HG02885 (cell line): ENCODE data around the gene IL1RAPL1.

Source experiments
- ATAC-seq: cut with Tn5 transposase; IDR thresholded peaks from one replicate; pipeline ENCODE4 v1.9.1; 2021; ENCODE audit warnings: mild to moderate bottlenecking; ENCODE audit not compliant: unreplicated experiment, poor library complexity

The IL1RAPL1 gene

GRCh38 chrX:28920153-28920943 is 333.1 kb downstream of the IL1RAPL1 start:
- ATAC-seq: no peak

GRCh38 chrX:28922106-28922505 is 334.9 kb downstream of the IL1RAPL1 start:
- ATAC-seq: no peak

GRCh38 chrX:28946846-28947245 is 359.6 kb downstream of the IL1RAPL1 start:
- ATAC-seq: no peak

GRCh38 chrX:28960063-28960462 is 372.8 kb downstream of the IL1RAPL1 start:
- ATAC-seq: no peak

- ATAC-seq: no peak
Measured at GRCh38 chrX:28966331-28966730, 379.1 kb downstream of the IL1RAPL1 start.

GRCh38 chrX:28969126-28969525 is 381.9 kb downstream of the IL1RAPL1 start:
- no peak for ATAC-seq

GRCh38 chrX:28979877-28980276 is 392.6 kb downstream of the IL1RAPL1 start:
- no peak for ATAC-seq

- peak; percentile 73 for ATAC-seq
Measured at GRCh38 chrX:28981952-28982351, 394.7 kb downstream of the IL1RAPL1 start.

GRCh38 chrX:28988246-28988645 is 401.0 kb downstream of the IL1RAPL1 start:
- no peak for ATAC-seq

- ATAC-seq: no peak
Measured at GRCh38 chrX:28997706-28998463, 410.6 kb downstream of the IL1RAPL1 start.

- no peak for ATAC-seq
Measured at GRCh38 chrX:28998609-28999135, 411.4 kb downstream of the IL1RAPL1 start.

- no peak for ATAC-seq
Measured at GRCh38 chrX:29012867-29013266, 425.6 kb downstream of the IL1RAPL1 start.

GRCh38 chrX:29023207-29023606 is 436.0 kb downstream of the IL1RAPL1 start:
- no peak for ATAC-seq

- ATAC-seq: no peak
Measured at GRCh38 chrX:29024871-29025270, 437.6 kb downstream of the IL1RAPL1 start.

GRCh38 chrX:29039501-29039900 is 452.3 kb downstream of the IL1RAPL1 start:
- ATAC-seq: no peak

- ATAC-seq: no peak
Measured at GRCh38 chrX:29040160-29040559, 452.9 kb downstream of the IL1RAPL1 start.

GRCh38 chrX:29042341-29042740 is 455.1 kb downstream of the IL1RAPL1 start:
- ATAC-seq: no peak

GRCh38 chrX:29043746-29044145 is 456.5 kb downstream of the IL1RAPL1 start:
- ATAC-seq: no peak

- ATAC-seq: no peak
Measured at GRCh38 chrX:29044423-29045184, 457.4 kb downstream of the IL1RAPL1 start.

- ATAC-seq: no peak
Measured at GRCh38 chrX:29065477-29065876, 478.2 kb downstream of the IL1RAPL1 start.

- no peak for ATAC-seq
Measured at GRCh38 chrX:29066516-29066915, 479.3 kb downstream of the IL1RAPL1 start.
